Measurements from ENCODE around the gene FBXL7. TPM values are rescaled to one million over a fixed set of nuclear protein-coding genes. Genes with fewer than 3 reads are reported as not detected.

Gene FBXL7
- total and polyA plus RNA-seq, 2 experiments from 2014 or later = 4.5 to 15.2 TPM

GRCh38 chr5:15940905-15941304 is 440.9 kb downstream of the FBXL7 start (continued):
- no peak for TF ChIP-seq REST (IDR thresholded peaks at IDR 0.05; ENCODE audit: unreplicated experiment)

GRCh38 chr5:15943487-15943886 is 443.5 kb downstream of the FBXL7 start:
- Histone ChIP-seq H3K27ac (ENCODE audit: low read depth) (no peak overlapping the region), H2AFZ (no peak overlapping the region), H3K4me2 (no peak overlapping the region), H3F3A (replicated peaks; ENCODE audit: low read depth) (no peaks in the 10 kb centered on the region), H3K9me2 (ENCODE audit: insufficient read depth) (no peaks in the 10 kb centered on the region), H3K4me1 (ENCODE audit: insufficient read depth) (no peaks in the 10 kb centered on the region; the same call in 1 of the 2 replicates), H3K4me3 (no peak overlapping the region), H3K27me3 (ENCODE audit: insufficient read depth) (no peaks in the 10 kb centered on the region), H3K36me3 (ENCODE audit: insufficient read depth) (no peaks in the 10 kb centered on the region), H4K20me1 (replicated peaks; ENCODE audit: insufficient read depth) (no peaks in the 10 kb centered on the region), H3K79me2 (replicated peaks; ENCODE audit: insufficient read depth) (no peaks in the 10 kb centered on the region)
- Mint-ChIP-seq H3K9me3 (no peaks in the 10 kb centered on the region), H3K27me3 (ENCODE audit: insufficient read depth, low read depth, poor library complexity) (no peaks in the 10 kb centered on the region), H3K36me3 (ENCODE audit: low read depth) (0 out of 3 replicates have a peak, but pooled peaks cover 7% of the 10 kb centered on the region), H3K4me1 (no peaks in the 10 kb centered on the region; the same call in 2 of the 3 replicates), H3K4me3 (no peak overlapping the region), H3K27ac (peak overlapping the region; percentile 3; the same call in 1 of the 2 replicates)
- DNase-seq (ENCODE audit: low spot score) (no peak), ATAC-seq (no peak)
- TF ChIP-seq EZH2phosphoT487 (IDR thresholded peaks at IDR 0.05; ENCODE audit: unreplicated experiment) (no peak), STAT1 (IDR thresholded peaks at IDR 0.05; ENCODE audit: unreplicated experiment) (no peak)

- no peak overlapping the region for H3K4me3 Mint-ChIP-seq
- no peak overlapping the region for H2AFZ ChIP-seq
- H3K27ac ChIP-seq (ENCODE audit: low read depth) = no peak overlapping the region
- peaks cover 8% of the 10 kb centered on the region for H3K36me3 Mint-ChIP-seq (ENCODE audit: low read depth)
- no peak overlapping the region for H3K4me2 ChIP-seq
- DNase-seq (ENCODE audit: low spot score) (no peak), ATAC-seq (no peak)
- H3K36me3 ChIP-seq (ENCODE audit: insufficient read depth) = no peaks in the 10 kb centered on the region
- H3F3A ChIP-seq (replicated peaks; ENCODE audit: low read depth) = no peaks in the 10 kb centered on the region
- no peaks in the 10 kb centered on the region; the same call in 2 of the 3 replicates for H3K4me1 Mint-ChIP-seq
- peaks cover 3% of the 10 kb centered on the region; the same call in 2 of the 3 replicates for H3K9me3 Mint-ChIP-seq
- H3K79me2 ChIP-seq (replicated peaks; ENCODE audit: insufficient read depth) = no peaks in the 10 kb centered on the region
- H3K4me3 ChIP-seq = no peak overlapping the region
- no peaks in the 10 kb centered on the region for H3K27me3 Mint-ChIP-seq (ENCODE audit: insufficient read depth, low read depth, poor library complexity)
- H3K27me3 ChIP-seq (ENCODE audit: insufficient read depth) = no peaks in the 10 kb centered on the region
- H4K20me1 ChIP-seq (replicated peaks; ENCODE audit: insufficient read depth) = no peaks in the 10 kb centered on the region
- H3K4me1 ChIP-seq (ENCODE audit: insufficient read depth) = no peaks in the 10 kb centered on the region
- H3K27ac Mint-ChIP-seq = no peak overlapping the region
- no peaks in the 10 kb centered on the region for H3K9me2 ChIP-seq (ENCODE audit: insufficient read depth)
- TF ChIP-seq JUNB (IDR thresholded peaks at IDR 0.05; ENCODE audit: unreplicated experiment) = no peak
- TF ChIP-seq STAT1 (IDR thresholded peaks at IDR 0.05; ENCODE audit: unreplicated experiment) = no peak
- no peak for TF ChIP-seq ETS1 (IDR thresholded peaks at IDR 0.05)
- TF ChIP-seq ZNF331 (CRISPR knock-in tag; IDR thresholded peaks at IDR 0.05; ENCODE audit: low read depth) = no peak
- TF ChIP-seq NANOG (IDR thresholded peaks at IDR 0.05; ENCODE audit: borderline replicate concordance) = no peak
- no peak for TF ChIP-seq ZNF114 (CRISPR knock-in tag; IDR thresholded peaks at IDR 0.05)
- no peak for TF ChIP-seq EZH2phosphoT487 (IDR thresholded peaks at IDR 0.05; ENCODE audit: unreplicated experiment)
- no peak for TF ChIP-seq CREB1 (CRISPR knock-in tag; IDR thresholded peaks at IDR 0.05; ENCODE audit: low read depth)
- no peak for TF ChIP-seq EZH2 (IDR thresholded peaks at IDR 0.05; ENCODE audit: low read depth, unreplicated experiment)
- TF ChIP-seq, protein P1, sequence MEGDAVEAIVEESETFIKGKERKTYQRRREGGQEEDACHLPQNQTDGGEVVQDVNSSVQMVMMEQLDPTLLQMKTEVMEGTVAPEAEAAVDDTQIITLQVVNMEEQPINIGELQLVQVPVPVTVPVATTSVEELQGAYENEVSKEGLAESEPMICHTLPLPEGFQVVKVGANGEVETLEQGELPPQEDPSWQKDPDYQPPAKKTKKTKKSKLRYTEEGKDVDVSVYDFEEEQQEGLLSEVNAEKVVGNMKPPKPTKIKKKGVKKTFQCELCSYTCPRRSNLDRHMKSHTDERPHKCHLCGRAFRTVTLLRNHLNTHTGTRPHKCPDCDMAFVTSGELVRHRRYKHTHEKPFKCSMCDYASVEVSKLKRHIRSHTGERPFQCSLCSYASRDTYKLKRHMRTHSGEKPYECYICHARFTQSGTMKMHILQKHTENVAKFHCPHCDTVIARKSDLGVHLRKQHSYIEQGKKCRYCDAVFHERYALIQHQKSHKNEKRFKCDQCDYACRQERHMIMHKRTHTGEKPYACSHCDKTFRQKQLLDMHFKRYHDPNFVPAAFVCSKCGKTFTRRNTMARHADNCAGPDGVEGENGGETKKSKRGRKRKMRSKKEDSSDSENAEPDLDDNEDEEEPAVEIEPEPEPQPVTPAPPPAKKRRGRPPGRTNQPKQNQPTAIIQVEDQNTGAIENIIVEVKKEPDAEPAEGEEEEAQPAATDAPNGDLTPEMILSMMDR (conservative IDR thresholded peaks at IDR 0.05; ENCODE audit: low read depth in 2 of 2) = no peak
- TF ChIP-seq POLR2AphosphoS5 (IDR thresholded peaks at IDR 0.05; ENCODE audit: low read depth) = no peak
These were observed 446.0 kb downstream of the FBXL7 start for GRCh38 chr5:15946026-15946425.
